DOHH2 (cell line): ENCODE data around the gene AGER.

Experiments used
- H3F3A ChIP-seq: fragments of 200-600 bp; sonication (generic), shearing (Covaris generic); 2 replicates; pipeline ENCODE4 v1.6.0; 2016; ENCODE audit warnings: antibody characterized with exemption, mild to moderate bottlenecking; ENCODE audit not compliant: control insufficient read depth, insufficient read depth
- H3K27ac ChIP-seq: fragments of 200-600 bp; sonication (generic); 2 replicates; pipeline ENCODE4 v1.5.1; 2014; ENCODE audit warnings: low read depth, mild to moderate bottlenecking, low read length, moderate library complexity
- H3K27me3 ChIP-seq: fragments of 200-600 bp; sonication (generic); 2 replicates; pipeline ENCODE4 v1.6.1; 2014; ENCODE audit warnings: mild to moderate bottlenecking, low read length, mixed read lengths; ENCODE audit not compliant: control insufficient read depth
- H3K36me3 ChIP-seq: fragments of 200-600 bp; sonication (generic); 2 replicates; pipeline ENCODE4 v1.6.1; 2014; ENCODE audit warnings: mild to moderate bottlenecking, low read length, moderate library complexity, mixed read lengths; ENCODE audit not compliant: control insufficient read depth
- H3K4me1 ChIP-seq: fragments of 200-600 bp; sonication (generic); 2 replicates; pipeline ENCODE4 v1.6.1; 2014; ENCODE audit warnings: mild to moderate bottlenecking, low read length, mixed read lengths; ENCODE audit not compliant: control insufficient read depth
- H3K4me2 ChIP-seq: fragments of 200-600 bp; sonication (generic); 2 replicates; pipeline ENCODE4 v1.6.0; 2014; ENCODE audit warnings: mild to moderate bottlenecking, low read length, moderate library complexity
- H3K4me3 ChIP-seq: fragments of 200-600 bp; sonication (generic); 2 replicates; pipeline ENCODE4 v1.5.1; 2014; ENCODE audit warnings: mild to moderate bottlenecking, low read length, mixed read lengths
- H3K79me2 ChIP-seq: fragments of 200-600 bp; sonication (generic); 2 replicates; pipeline ENCODE4 v1.6.1; 2014; ENCODE audit warnings: mild to moderate bottlenecking, low read length, mixed read lengths; ENCODE audit not compliant: control insufficient read depth
- H3K9me2 ChIP-seq: fragments of 200-600 bp; sonication (generic); replicated peaks from 2 replicates; pipeline ENCODE4 v1.6.1; 2014; ENCODE audit warnings: mild to moderate bottlenecking, low read length, mixed read lengths; ENCODE audit not compliant: control insufficient read depth
- H3K9me3 ChIP-seq: fragments of 200-600 bp; sonication (generic); 2 replicates; pipeline ENCODE4 v1.6.1; 2014; ENCODE audit warnings: antibody characterized with exemption, low read length, mixed read lengths; ENCODE audit not compliant: control insufficient read depth, insufficient read depth
- H4K20me1 ChIP-seq: fragments of 200-600 bp; sonication (generic); 2 replicates; pipeline ENCODE4 v1.6.0; 2014; ENCODE audit warnings: low read depth, mild to moderate bottlenecking, antibody characterized with exemption, low read length, moderate library complexity; ENCODE audit not compliant: control insufficient read depth, insufficient read depth
- EZH2phosphoT487 ChIP-seq: fragments of 200-600 bp; sonication (generic); IDR thresholded peaks from 2 replicates; pipeline ENCODE4 v1.6.1; 2017; ENCODE audit warnings: borderline replicate concordance, mild to moderate bottlenecking, antibody characterized with exemption, low read length, moderate library complexity, mixed read lengths
- TF ChIP-seq, protein P1 (sequence below): fragments of 200-600 bp; sonication (generic); IDR thresholded peaks from one replicate; pipeline ENCODE4 v1.5.1; 2014; ENCODE audit warnings: antibody characterized with exemption, mild to moderate bottlenecking, low read depth, low read length; ENCODE audit not compliant: poor library complexity, severe bottlenecking

Gene AGER

DNA sequence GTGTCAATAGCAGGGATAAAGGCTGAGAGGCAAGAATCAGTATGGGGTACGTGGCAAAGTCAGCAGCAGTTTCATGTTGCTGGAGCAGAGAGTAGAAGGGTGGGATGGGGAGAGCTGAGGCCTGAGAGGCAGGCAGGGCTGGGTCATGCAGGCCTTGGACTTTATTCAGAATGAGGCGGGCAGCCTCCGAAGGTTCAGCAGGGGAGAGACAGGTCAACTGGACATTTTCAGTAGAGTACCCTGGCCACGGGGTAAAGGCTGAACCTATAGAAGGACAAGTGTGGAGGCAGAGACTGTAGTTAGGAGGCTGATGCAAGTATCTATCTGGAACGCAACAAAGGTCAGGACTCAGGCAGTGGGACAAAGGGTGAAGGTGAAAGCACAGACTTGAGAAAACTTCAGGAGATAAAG, 26.1 kb upstream of the AGER start:
- TF ChIP-seq, protein P1, sequence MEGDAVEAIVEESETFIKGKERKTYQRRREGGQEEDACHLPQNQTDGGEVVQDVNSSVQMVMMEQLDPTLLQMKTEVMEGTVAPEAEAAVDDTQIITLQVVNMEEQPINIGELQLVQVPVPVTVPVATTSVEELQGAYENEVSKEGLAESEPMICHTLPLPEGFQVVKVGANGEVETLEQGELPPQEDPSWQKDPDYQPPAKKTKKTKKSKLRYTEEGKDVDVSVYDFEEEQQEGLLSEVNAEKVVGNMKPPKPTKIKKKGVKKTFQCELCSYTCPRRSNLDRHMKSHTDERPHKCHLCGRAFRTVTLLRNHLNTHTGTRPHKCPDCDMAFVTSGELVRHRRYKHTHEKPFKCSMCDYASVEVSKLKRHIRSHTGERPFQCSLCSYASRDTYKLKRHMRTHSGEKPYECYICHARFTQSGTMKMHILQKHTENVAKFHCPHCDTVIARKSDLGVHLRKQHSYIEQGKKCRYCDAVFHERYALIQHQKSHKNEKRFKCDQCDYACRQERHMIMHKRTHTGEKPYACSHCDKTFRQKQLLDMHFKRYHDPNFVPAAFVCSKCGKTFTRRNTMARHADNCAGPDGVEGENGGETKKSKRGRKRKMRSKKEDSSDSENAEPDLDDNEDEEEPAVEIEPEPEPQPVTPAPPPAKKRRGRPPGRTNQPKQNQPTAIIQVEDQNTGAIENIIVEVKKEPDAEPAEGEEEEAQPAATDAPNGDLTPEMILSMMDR: no peak
- no peak for TF ChIP-seq EZH2phosphoT487
- Histone ChIP-seq H3K9me2 (no peaks in the 10 kb centered on the region), H3K9me3 (no peaks in the 10 kb centered on the region), H3K79me2 (no peaks in the 10 kb centered on the region), H3K4me2 (no peak overlapping the region), H3K27me3 (no peaks in the 10 kb centered on the region), H3K27ac (no peak overlapping the region), H3K36me3 (no peaks in the 10 kb centered on the region), H3F3A (0 out of 2 replicates have a peak, but pooled peaks cover 3% of the 10 kb centered on the region), H3K4me3 (no peak overlapping the region), H4K20me1 (no peaks in the 10 kb centered on the region), H3K4me1 (peaks cover 18% of the 10 kb centered on the region)

DNA sequence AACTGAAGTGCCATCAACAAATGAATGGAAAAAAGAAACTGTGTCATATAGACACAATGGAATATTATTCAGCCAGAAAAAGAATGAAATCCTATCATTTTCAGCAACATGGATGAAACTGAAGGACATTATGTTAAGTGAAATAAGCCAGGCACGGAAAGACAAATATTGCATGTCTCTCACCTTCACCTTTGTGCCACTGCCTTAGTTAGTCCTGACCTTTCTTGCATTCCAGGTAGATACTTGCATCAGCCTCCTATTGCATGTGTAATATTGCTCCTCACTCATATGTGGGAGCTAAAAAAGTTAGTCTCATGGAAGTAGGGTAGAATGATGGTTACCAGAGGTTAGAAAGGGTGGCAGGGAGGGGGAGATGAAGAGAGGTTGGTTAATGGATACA, 24.9 kb upstream of the AGER start:
- no peaks in the 10 kb centered on the region for H3K36me3 ChIP-seq
- no peaks in the 10 kb centered on the region for H3K9me2 ChIP-seq
- no peaks in the 10 kb centered on the region for H3K79me2 ChIP-seq
- no peaks in the 10 kb centered on the region for H3K27me3 ChIP-seq
- H4K20me1 ChIP-seq: no peaks in the 10 kb centered on the region
- H3K4me3 ChIP-seq: no peak overlapping the region
- H3K9me3 ChIP-seq: no peaks in the 10 kb centered on the region
- TF ChIP-seq EZH2phosphoT487: no peak
- TF ChIP-seq, protein P1: no peak
- 0 out of 2 replicates have a peak, but pooled peaks cover 3% of the 10 kb centered on the region for H3F3A ChIP-seq
- H3K4me2 ChIP-seq: no peak overlapping the region
- no peak overlapping the region for H3K27ac ChIP-seq
- H3K4me1 ChIP-seq: peaks cover 16% of the 10 kb centered on the region

DNA sequence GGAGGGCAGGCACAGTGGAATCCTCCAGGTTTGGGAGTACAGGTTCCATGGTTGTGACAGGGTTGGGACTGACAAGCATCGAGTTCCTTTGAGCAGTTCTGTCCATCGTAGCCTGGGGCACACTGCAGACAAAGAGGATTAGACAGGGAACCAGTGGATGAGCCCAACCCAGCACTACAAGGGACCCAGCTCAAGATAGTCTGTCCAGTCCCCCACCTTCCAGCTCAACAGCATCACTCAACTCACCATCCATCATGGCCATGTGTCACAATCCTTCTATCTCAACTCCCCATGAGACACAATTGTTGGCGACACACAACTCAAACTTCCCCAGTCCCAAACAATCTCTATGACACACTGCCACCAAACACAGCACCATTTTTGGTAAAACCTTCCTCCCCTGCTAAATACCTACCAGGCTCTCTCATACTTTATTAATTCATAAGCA, 20.2 kb upstream of the AGER start:
- no peak overlapping the region for H3K4me3 ChIP-seq
- no peaks in the 10 kb centered on the region for H3K36me3 ChIP-seq
- no peak overlapping the region for H3K27ac ChIP-seq
- peaks cover 13% of the 10 kb centered on the region for H3K4me1 ChIP-seq
- TF ChIP-seq, protein P1: no peak
- no peak for TF ChIP-seq EZH2phosphoT487
- H3K4me2 ChIP-seq: no peak overlapping the region
- no peaks in the 10 kb centered on the region for H3K9me3 ChIP-seq
- 0 out of 2 replicates have a peak, but pooled peaks cover 3% of the 10 kb centered on the region for H3F3A ChIP-seq
- H3K27me3 ChIP-seq: no peaks in the 10 kb centered on the region
- H3K79me2 ChIP-seq: no peaks in the 10 kb centered on the region
- H3K9me2 ChIP-seq: no peaks in the 10 kb centered on the region
- no peaks in the 10 kb centered on the region for H4K20me1 ChIP-seq
